Measurements from ENCODE around the gene SMIM15. TPM values are rescaled to one million over a fixed set of nuclear protein-coding genes. Genes with fewer than 3 reads are reported as not detected.

The SMIM15 gene
- total and polyA plus RNA-seq, 5 donors from 2014 or later, result 15.9 to 73.1 (median 44.1) TPM

DNA sequence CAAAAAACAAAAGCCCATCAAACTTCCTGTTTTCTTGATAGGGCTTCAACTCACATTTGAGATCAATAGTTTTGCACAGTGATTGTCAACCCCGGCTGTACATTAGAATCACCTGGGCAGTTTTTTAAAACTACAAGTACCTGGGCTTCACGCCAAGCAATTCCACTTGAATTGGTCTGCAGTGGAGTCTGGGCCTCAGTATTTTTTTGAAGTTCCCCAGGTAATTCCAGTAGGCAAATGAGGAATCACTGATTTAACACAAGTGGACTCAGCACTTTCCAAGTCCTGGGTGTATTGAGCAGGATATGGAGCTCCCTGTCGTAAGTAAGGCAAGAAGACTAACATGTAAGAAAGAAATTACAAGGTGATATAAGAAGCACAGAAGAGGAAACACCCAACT is 14.8 kb upstream of the SMIM15 start:
- H3K36me3 ChIP-seq (ENCODE audit: control insufficient read depth, insufficient read depth, low read length), result no peaks in the 10 kb centered on the region
- H3K4me3 Mint-ChIP-seq, result no peak overlapping the region
- H3K4me3 ChIP-seq (ENCODE audit: low read depth, low read length), result no peak overlapping the region
- H3K4me1 Mint-ChIP-seq, result peaks cover 0 to 1% (median under 1%) of the 10 kb centered on the region in 4 donors
- H3K27me3 Mint-ChIP-seq, result peaks cover 7% of the 10 kb centered on the region
- H3K36me3 Mint-ChIP-seq, result no peaks in the 10 kb centered on the region
- ATAC-seq (ENCODE audit: low read depth in 2 of 2) (no peak), DNase-seq (no peak)
- H3K27me3 ChIP-seq (ENCODE audit: control insufficient read depth, insufficient read depth, low read length), result peaks cover 4% of the 10 kb centered on the region
- H3K27ac Mint-ChIP-seq, result no peak overlapping the region
- no peak overlapping the region for H3K27ac ChIP-seq (ENCODE audit: insufficient read depth, low read length, poor library complexity, severe bottlenecking)
- peaks cover 0 to 2% (median 0%) of the 10 kb centered on the region in 7 donors for H3K9me3 Mint-ChIP-seq
- no peaks in the 10 kb centered on the region for H3K4me1 ChIP-seq (ENCODE audit: control insufficient read depth, insufficient read depth, low read length, poor library complexity, severe bottlenecking)
- H3K9me3 ChIP-seq (ENCODE audit: control insufficient read depth in 2 of 2, low read length in 2 of 2), result no peaks in the 10 kb centered on the region

- Histone ChIP-seq H3K4me1 (ENCODE audit: control insufficient read depth, insufficient read depth, low read length, poor library complexity, severe bottlenecking) (no peaks in the 10 kb centered on the region), H3K36me3 (ENCODE audit: control insufficient read depth, insufficient read depth, low read length) (no peaks in the 10 kb centered on the region), H3K27ac (ENCODE audit: insufficient read depth, low read length, poor library complexity, severe bottlenecking) (no peak overlapping the region), H3K27me3 (ENCODE audit: control insufficient read depth, insufficient read depth, low read length) (peaks cover 4% of the 10 kb centered on the region), H3K4me3 (ENCODE audit: low read depth, low read length) (no peak overlapping the region), H3K9me3 (ENCODE audit: control insufficient read depth in 2 of 2, low read length in 2 of 2) (no peaks in the 10 kb centered on the region)
- ATAC-seq (ENCODE audit: low read depth in 2 of 2), result no peak
- Mint-ChIP-seq H3K9me3 (peaks cover 0 to 2% (median 0%) of the 10 kb centered on the region in 7 donors), H3K4me1 (no peaks in the 10 kb centered on the region), H3K4me3 (no peak overlapping the region), H3K36me3 (no peaks in the 10 kb centered on the region), H3K27ac (no peak overlapping the region), H3K27me3 (peaks cover 12% of the 10 kb centered on the region)
- DNase-seq, result no peak
Observed at GRCh38 chr5:61176631-61177030, 14.4 kb upstream of the SMIM15 start.

GRCh38 chr5:61171479-61171878 is 9.2 kb upstream of the SMIM15 start:
- Mint-ChIP-seq H3K4me3 (no peak overlapping the region), H3K4me1 (peaks cover 0 to 6% (median 0%) of the 10 kb centered on the region in 4 donors), H3K27me3 (peaks cover 16% of the 10 kb centered on the region), H3K27ac (no peak overlapping the region), H3K36me3 (no peaks in the 10 kb centered on the region), H3K9me3 (peaks cover 0 to 3% (median 0%) of the 10 kb centered on the region in 7 donors)
- DNase-seq, result no peak
- Histone ChIP-seq H3K36me3 (ENCODE audit: control insufficient read depth, insufficient read depth, low read length) (no peaks in the 10 kb centered on the region), H3K27me3 (ENCODE audit: control insufficient read depth, insufficient read depth, low read length) (no peaks in the 10 kb centered on the region), H3K9me3 (ENCODE audit: control insufficient read depth in 2 of 2, low read length in 2 of 2) (no peaks in the 10 kb centered on the region), H3K4me3 (ENCODE audit: low read depth, low read length) (no peak overlapping the region), H3K4me1 (ENCODE audit: control insufficient read depth, insufficient read depth, low read length, poor library complexity, severe bottlenecking) (no peaks in the 10 kb centered on the region), H3K27ac (ENCODE audit: insufficient read depth, low read length, poor library complexity, severe bottlenecking) (no peak overlapping the region)
- no peak for ATAC-seq (ENCODE audit: low read depth in 2 of 2)

- Histone ChIP-seq H3K27me3 (ENCODE audit: control insufficient read depth, insufficient read depth, low read length) (no peaks in the 10 kb centered on the region), H3K9me3 (ENCODE audit: control insufficient read depth in 2 of 2, low read length in 2 of 2) (no peaks in the 10 kb centered on the region), H3K36me3 (ENCODE audit: control insufficient read depth, insufficient read depth, low read length) (no peaks in the 10 kb centered on the region), H3K4me1 (ENCODE audit: control insufficient read depth, insufficient read depth, low read length, poor library complexity, severe bottlenecking) (no peaks in the 10 kb centered on the region), H3K27ac (ENCODE audit: insufficient read depth, low read length, poor library complexity, severe bottlenecking) (no peak overlapping the region), H3K4me3 (ENCODE audit: low read depth, low read length) (no peak overlapping the region)
- no peak for ATAC-seq (ENCODE audit: low read depth in 2 of 2)
- Mint-ChIP-seq H3K36me3 (no peaks in the 10 kb centered on the region), H3K4me1 (peaks cover 0 to 6% (median 2%) of the 10 kb centered on the region in 4 donors), H3K9me3 (peaks cover 0 to 6% (median 0%) of the 10 kb centered on the region in 7 donors), H3K4me3 (no peak overlapping the region), H3K27me3 (peaks cover 16% of the 10 kb centered on the region), H3K27ac (no peak overlapping the region)
- no peak for DNase-seq
Observed at GRCh38 chr5:61168951-61169350, 6.7 kb upstream of the SMIM15 start.

- Mint-ChIP-seq H3K4me1 (peaks cover 9 to 15% (median 12%) of the 10 kb centered on the region in 4 donors), H3K27me3 (peaks cover 16% of the 10 kb centered on the region), H3K27ac (no peak overlapping the region), H3K4me3 (peak overlapping the region in 1 of 4 donors; percentile 2), H3K9me3 (peaks cover 0 to 6% (median 0%) of the 10 kb centered on the region in 7 donors), H3K36me3 (no peaks in the 10 kb centered on the region)
- Histone ChIP-seq H3K4me3 (ENCODE audit: low read depth, low read length) (no peak overlapping the region), H3K27ac (ENCODE audit: insufficient read depth, low read length, poor library complexity, severe bottlenecking) (no peak overlapping the region), H3K27me3 (ENCODE audit: control insufficient read depth, insufficient read depth, low read length) (no peaks in the 10 kb centered on the region), H3K9me3 (ENCODE audit: control insufficient read depth in 2 of 2, low read length in 2 of 2) (no peaks in the 10 kb centered on the region), H3K36me3 (ENCODE audit: control insufficient read depth, insufficient read depth, low read length) (no peaks in the 10 kb centered on the region), H3K4me1 (ENCODE audit: control insufficient read depth, insufficient read depth, low read length, poor library complexity, severe bottlenecking) (peaks cover 4% of the 10 kb centered on the region)
- DNase-seq, result peak in 1 of 3 donors; percentile 20
- no peak for ATAC-seq (ENCODE audit: low read depth in 2 of 2)
Observed at GRCh38 chr5:61167382-61167781, 5.1 kb upstream of the SMIM15 start.

DNA sequence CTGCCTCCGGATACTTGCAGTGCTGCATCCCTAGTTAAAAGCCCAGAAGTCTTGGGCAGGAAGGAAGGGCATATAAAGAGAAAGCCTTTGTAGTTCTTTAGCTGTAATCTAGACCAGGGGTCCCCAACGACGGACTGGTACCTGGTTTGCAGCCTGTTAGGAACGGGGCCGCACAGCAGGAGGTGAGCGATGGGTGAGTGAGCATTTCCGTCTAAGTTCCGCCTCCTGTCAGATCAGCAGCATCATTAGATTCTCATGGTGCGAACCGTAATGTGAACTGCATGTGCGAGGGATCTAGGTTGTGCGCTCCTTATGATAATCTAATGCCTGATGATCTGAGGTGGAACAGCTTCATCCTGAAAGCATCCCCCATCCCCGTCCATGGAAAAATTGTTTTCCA is 1.6 kb upstream of the SMIM15 start:
- H3K36me3 Mint-ChIP-seq, result peaks cover 23% of the 10 kb centered on the region
- peaks cover 6% of the 10 kb centered on the region for H3K27me3 Mint-ChIP-seq
- no peak overlapping the region for H3K4me3 ChIP-seq (ENCODE audit: low read depth, low read length)
- peaks cover 24 to 44% (median 38%) of the 10 kb centered on the region in 4 donors for H3K4me1 Mint-ChIP-seq
- DNase-seq (no peak), ATAC-seq (ENCODE audit: low read depth in 2 of 2) (no peak)
- peaks cover 21% of the 10 kb centered on the region for H3K36me3 ChIP-seq (ENCODE audit: control insufficient read depth, insufficient read depth, low read length)
- no peak overlapping the region for H3K27ac ChIP-seq (ENCODE audit: insufficient read depth, low read length, poor library complexity, severe bottlenecking)
- H3K27ac Mint-ChIP-seq, result peak overlapping the region in 1 of 3 donors; percentile 97
- no peaks in the 10 kb centered on the region for H3K9me3 ChIP-seq (ENCODE audit: control insufficient read depth in 2 of 2, low read length in 2 of 2)
- peak overlapping the region; percentile 89 to 97 (median 96) for H3K4me3 Mint-ChIP-seq
- H3K4me1 ChIP-seq (ENCODE audit: control insufficient read depth, insufficient read depth, low read length, poor library complexity, severe bottlenecking), result peaks cover 20% of the 10 kb centered on the region
- peaks cover 0 to 8% (median 0%) of the 10 kb centered on the region in 7 donors for H3K9me3 Mint-ChIP-seq
- H3K27me3 ChIP-seq (ENCODE audit: control insufficient read depth, insufficient read depth, low read length), result no peaks in the 10 kb centered on the region

DNA sequence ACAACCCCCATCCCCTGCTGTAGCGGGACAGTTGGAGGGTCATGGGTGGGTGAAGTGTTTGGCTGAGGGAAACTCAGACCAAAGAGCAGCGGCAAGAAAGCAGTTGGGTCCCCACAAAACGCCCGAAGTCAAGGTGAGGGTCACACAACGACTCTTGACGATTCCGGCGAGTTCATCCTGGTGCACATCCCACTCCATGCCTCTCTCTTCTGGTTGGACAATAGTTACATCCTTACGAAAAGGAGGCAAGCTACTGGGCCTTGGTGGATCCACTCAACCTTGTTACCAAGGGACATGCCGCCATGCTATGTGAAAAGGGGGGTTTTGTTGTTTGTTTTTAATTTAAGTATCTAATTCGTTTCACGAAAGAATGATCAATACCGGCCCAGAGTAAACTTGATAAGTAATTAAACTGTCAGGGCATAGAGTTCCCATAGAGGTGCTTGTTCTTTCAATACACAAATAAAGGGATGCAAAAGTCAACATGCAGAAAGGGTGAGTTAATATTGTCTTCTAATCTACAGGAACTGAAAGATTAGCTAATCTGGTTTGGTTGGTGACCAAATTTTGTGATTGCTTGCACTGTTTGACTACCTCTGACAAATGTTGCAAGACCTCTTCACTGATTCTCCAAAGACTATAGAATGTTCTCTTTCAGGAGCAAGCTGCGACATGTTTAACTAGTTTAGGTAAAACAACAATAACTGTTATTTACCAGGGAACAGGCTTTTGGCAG is 732 bp upstream of the SMIM15 start:
- DNase-seq (no peak), ATAC-seq (ENCODE audit: low read depth in 2 of 2) (no peak)
- peaks cover 28% of the 10 kb centered on the region for H3K36me3 Mint-ChIP-seq
- Histone ChIP-seq H3K36me3 (ENCODE audit: control insufficient read depth, insufficient read depth, low read length) (peaks cover 27% of the 10 kb centered on the region), H3K4me3 (ENCODE audit: low read depth, low read length) (peak overlapping the region; percentile 75), H3K9me3 (ENCODE audit: control insufficient read depth in 2 of 2, low read length in 2 of 2) (no peaks in the 10 kb centered on the region), H3K4me1 (ENCODE audit: control insufficient read depth, insufficient read depth, low read length, poor library complexity, severe bottlenecking) (peaks cover 21% of the 10 kb centered on the region), H3K27me3 (ENCODE audit: control insufficient read depth, insufficient read depth, low read length) (no peaks in the 10 kb centered on the region), H3K27ac (ENCODE audit: insufficient read depth, low read length, poor library complexity, severe bottlenecking) (peak overlapping the region; percentile 78)
- H3K9me3 Mint-ChIP-seq, result peaks cover 0 to 8% (median 0%) of the 10 kb centered on the region in 7 donors
- peaks cover 26 to 51% (median 43%) of the 10 kb centered on the region in 4 donors for H3K4me1 Mint-ChIP-seq
- H3K27ac Mint-ChIP-seq, result peak overlapping the region; percentile 92 to 97 (median 92)
- no peaks in the 10 kb centered on the region for H3K27me3 Mint-ChIP-seq
- H3K4me3 Mint-ChIP-seq, result peak overlapping the region; percentile 89 to 97 (median 96)

GRCh38 chr5:61160497-61160896 is 1.8 kb downstream of the SMIM15 start:
- peak overlapping the region; percentile 98 for H3K4me3 ChIP-seq (ENCODE audit: low read depth, low read length)
- H3K27ac Mint-ChIP-seq, result peak overlapping the region in 2 of 3 donors; percentile 20 to 80
- H3K27ac ChIP-seq (ENCODE audit: insufficient read depth, low read length, poor library complexity, severe bottlenecking), result no peak overlapping the region
- peaks cover 21% of the 10 kb centered on the region for H3K4me1 ChIP-seq (ENCODE audit: control insufficient read depth, insufficient read depth, low read length, poor library complexity, severe bottlenecking)
- H3K9me3 Mint-ChIP-seq, result peaks cover 0 to 8% (median 4%) of the 10 kb centered on the region in 7 donors
- peaks cover 33% of the 10 kb centered on the region for H3K36me3 ChIP-seq (ENCODE audit: control insufficient read depth, insufficient read depth, low read length)
- peaks cover 26 to 54% (median 43%) of the 10 kb centered on the region in 4 donors for H3K4me1 Mint-ChIP-seq
- no peaks in the 10 kb centered on the region for H3K27me3 Mint-ChIP-seq
- peaks cover 0 to 5% of the 10 kb centered on the region in 2 experiments for H3K9me3 ChIP-seq (ENCODE audit: control insufficient read depth in 2 of 2, low read length in 2 of 2)
- H3K4me3 Mint-ChIP-seq, result peak overlapping the region; percentile 64 to 83 (median 73)
- no peaks in the 10 kb centered on the region for H3K27me3 ChIP-seq (ENCODE audit: control insufficient read depth, insufficient read depth, low read length)
- ATAC-seq (ENCODE audit: low read depth in 2 of 2) (no peak), DNase-seq (no peak)
- H3K36me3 Mint-ChIP-seq, result peaks cover 34% of the 10 kb centered on the region
